ENCODE data around the gene WDR5.

The WDR5 gene

DNA sequence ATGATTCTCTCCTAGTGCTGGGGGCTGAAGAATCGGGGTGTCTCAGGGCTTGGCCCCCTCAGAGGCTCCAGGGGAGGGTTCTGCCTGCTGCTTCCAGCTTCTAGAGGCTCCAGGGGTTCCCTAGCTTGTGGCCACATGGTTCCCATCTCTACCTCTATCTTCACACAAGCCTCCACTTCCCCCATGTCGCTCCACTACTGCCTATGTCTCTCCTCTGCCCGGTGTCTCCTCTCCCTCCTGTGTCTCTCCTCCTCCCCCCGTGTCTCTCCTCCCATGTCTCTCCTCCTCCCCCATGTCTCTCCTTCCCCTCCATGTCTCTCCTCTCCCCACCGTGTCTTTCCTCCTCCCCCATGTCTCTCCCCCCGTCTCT lies 40.7 kb downstream of the WDR5 start:
- Histone ChIP-seq H3K36me3 (no peaks in the 10 kb centered on the region), H3K4me3 (ENCODE audit: low read depth, low read length) (no peak overlapping the region), H3K27me3 (no peaks in the 10 kb centered on the region), H3K4me1 (peaks cover 3% of the 10 kb centered on the region), H3K9me3 (no peaks in the 10 kb centered on the region)
- no peak for DNase-seq
- TF ChIP-seq, protein P1, sequence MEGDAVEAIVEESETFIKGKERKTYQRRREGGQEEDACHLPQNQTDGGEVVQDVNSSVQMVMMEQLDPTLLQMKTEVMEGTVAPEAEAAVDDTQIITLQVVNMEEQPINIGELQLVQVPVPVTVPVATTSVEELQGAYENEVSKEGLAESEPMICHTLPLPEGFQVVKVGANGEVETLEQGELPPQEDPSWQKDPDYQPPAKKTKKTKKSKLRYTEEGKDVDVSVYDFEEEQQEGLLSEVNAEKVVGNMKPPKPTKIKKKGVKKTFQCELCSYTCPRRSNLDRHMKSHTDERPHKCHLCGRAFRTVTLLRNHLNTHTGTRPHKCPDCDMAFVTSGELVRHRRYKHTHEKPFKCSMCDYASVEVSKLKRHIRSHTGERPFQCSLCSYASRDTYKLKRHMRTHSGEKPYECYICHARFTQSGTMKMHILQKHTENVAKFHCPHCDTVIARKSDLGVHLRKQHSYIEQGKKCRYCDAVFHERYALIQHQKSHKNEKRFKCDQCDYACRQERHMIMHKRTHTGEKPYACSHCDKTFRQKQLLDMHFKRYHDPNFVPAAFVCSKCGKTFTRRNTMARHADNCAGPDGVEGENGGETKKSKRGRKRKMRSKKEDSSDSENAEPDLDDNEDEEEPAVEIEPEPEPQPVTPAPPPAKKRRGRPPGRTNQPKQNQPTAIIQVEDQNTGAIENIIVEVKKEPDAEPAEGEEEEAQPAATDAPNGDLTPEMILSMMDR (IDR thresholded peaks at IDR 0.05; ENCODE audit: low read depth, low read length), result no peak

DNA sequence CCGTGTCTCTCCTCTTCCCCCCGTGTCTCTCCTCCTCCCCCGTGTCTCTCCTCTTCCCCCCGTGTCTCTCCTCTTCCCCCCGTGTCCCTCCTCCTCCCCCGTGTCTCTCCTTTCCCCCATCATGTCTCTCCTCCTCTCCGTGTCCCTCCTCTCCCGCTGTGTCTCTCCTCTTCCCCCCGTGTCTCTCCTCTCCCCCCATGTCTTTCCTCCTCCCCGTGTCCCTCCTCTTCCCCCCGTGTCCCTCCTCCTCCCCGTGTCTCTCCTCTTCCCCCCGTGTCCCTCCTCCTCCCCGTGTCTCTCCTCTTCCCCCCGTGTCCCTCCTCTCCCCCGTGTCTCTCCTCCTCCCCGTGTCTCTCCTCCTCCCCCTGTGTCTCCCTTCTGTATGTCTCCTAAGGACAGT lies 41.3 kb downstream of the WDR5 start:
- no peaks in the 10 kb centered on the region for H3K27me3 ChIP-seq
- no peaks in the 10 kb centered on the region for H3K9me3 ChIP-seq
- H3K36me3 ChIP-seq, result no peaks in the 10 kb centered on the region
- TF ChIP-seq, protein P1 (IDR thresholded peaks at IDR 0.05; ENCODE audit: low read depth, low read length), result no peak
- no peak overlapping the region for H3K4me3 ChIP-seq (ENCODE audit: low read depth, low read length)
- no peak for DNase-seq
- peaks cover 3% of the 10 kb centered on the region for H3K4me1 ChIP-seq

DNA sequence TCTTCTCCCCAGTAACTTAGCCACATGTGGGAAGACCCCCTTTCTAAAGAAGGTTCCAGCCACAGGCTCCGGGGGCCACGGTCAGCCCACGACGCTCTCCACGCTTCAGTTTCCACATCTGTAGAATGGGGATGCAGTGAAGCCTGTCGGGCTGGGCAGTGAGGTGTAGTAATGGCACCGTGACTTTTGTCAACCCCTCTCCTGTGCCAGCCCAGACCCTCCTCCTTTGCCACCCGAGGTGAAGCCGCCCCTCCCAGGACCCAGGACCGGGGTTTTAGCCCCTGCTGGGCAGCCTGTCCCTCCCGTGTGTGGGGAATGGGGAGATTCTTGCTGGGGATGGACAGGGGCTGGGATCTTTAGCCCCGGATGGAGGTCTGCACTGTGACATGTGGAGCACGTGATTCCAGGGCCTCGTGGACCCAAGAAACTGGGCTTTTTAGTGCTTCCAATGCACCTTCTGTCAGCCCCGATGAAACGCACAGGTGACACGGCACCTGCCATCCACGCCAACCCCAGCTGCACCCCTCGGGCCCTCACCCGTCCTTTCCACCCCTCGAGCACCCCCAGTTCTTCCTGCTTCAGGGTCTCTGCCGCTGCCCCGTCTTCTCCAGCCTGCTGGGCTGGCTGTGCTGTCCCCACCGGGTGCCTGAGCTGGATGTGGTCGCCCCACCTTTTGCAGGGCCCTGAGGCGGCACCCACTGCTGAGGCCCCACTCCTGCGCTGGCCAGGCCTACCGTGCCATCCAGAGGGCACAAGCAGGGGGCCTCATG lies 41.9 kb downstream of the WDR5 start:
- Histone ChIP-seq H3K4me1 (peaks cover 3% of the 10 kb centered on the region), H3K9me3 (no peaks in the 10 kb centered on the region)
- TF ChIP-seq, protein P1 (IDR thresholded peaks at IDR 0.05; ENCODE audit: low read depth, low read length), result no peak

DNA sequence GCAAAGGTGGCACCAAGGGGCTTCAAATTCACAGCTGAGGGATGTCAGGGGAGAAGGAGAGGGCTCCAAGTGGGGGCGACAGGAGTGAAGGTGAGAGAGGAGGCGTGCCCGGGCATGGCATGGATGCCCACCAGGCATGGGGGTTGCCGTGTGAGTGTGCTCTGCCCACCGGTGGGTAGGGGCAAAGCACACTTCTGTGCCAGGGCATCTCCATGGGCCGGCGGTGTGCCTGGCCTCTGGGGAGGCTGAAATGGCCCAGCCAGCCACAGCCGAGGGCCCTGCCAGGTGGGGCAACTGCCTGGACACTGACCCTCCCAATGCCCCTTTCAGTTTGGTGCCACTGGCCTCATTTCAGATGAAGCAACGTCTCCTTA lies 42.5 kb downstream of the WDR5 start:
- no peak for DNase-seq
- no peak overlapping the region for H3K4me3 ChIP-seq (ENCODE audit: low read depth, low read length)
- H3K27me3 ChIP-seq, result no peaks in the 10 kb centered on the region
- H3K9me3 ChIP-seq, result no peaks in the 10 kb centered on the region
- peaks cover 3% of the 10 kb centered on the region for H3K4me1 ChIP-seq
- no peaks in the 10 kb centered on the region for H3K36me3 ChIP-seq
- TF ChIP-seq, protein P1 (IDR thresholded peaks at IDR 0.05; ENCODE audit: low read depth, low read length), result no peak

More for the DNA sequence above, 41.9 kb downstream of the WDR5 start:
- DNase-seq, result peak; percentile 8
- H3K4me3 ChIP-seq (ENCODE audit: low read depth, low read length), result no peak overlapping the region
- no peaks in the 10 kb centered on the region for H3K27me3 ChIP-seq
- no peaks in the 10 kb centered on the region for H3K36me3 ChIP-seq

DNA sequence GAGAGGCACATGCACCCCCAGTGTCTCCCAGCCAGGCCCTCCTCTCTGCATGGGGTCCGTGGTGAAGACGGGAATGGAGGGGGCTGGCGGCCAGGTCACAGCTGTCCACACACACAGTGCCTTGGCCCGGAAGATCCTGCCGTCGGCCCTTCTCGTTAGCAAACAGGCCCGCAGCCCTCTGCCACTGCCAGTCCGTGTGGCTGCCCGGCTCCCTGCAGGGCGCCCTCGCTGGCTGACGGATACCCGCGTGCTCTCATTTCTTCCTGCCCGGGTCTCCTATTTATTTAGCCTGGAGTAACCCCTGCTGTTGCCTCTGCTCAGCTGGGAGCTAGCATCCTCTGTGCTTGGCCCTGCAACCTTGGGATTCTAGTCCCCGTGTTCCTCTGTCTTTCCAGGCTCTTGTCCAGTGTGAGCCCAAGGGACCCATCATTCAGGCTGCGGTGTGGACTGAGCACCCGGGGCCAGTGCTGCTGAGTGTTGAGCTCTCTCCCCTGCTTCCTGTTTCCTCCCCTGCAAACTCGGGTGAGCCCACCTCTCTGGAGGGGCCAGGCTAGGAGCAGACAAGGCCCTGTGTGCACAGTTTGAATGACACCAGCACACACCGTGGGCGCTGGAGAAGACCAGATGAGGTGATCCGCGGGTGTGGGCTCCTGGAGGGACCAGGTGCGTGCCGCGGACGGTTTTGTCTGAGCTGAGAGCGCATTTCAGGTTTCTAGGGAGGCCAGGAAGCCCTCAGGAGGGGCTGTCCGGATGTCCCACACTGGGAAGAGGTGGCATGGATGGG lies 43.1 kb downstream of the WDR5 start:
- peak; percentile 7 for DNase-seq
- Histone ChIP-seq H3K27me3 (no peaks in the 10 kb centered on the region), H3K4me1 (peaks cover 3% of the 10 kb centered on the region), H3K36me3 (no peaks in the 10 kb centered on the region), H3K9me3 (no peaks in the 10 kb centered on the region), H3K4me3 (ENCODE audit: low read depth, low read length) (no peak overlapping the region)
- TF ChIP-seq, protein P1 (IDR thresholded peaks at IDR 0.05; ENCODE audit: low read depth, low read length), result no peak

DNA sequence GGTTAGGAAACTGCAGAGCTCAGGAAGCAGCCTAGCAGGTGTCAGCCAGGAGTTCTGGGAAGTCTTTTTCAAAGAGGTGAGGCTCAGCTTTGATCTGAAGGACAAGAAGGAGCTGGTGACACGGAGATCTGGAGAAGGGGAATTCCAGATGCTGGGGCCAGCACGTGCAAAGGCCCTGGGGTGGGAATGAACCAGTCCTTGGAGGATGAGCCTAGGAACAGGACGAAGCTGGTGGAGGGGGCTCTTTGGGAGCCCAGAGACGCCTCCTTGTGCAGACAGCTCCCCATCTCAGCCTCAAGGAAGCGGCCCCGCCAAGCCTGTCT lies 43.7 kb downstream of the WDR5 start:
- Histone ChIP-seq H3K9me3 (no peaks in the 10 kb centered on the region), H3K36me3 (no peaks in the 10 kb centered on the region), H3K4me3 (ENCODE audit: low read depth, low read length) (no peak overlapping the region), H3K27me3 (no peaks in the 10 kb centered on the region), H3K4me1 (peaks cover 3% of the 10 kb centered on the region)
- TF ChIP-seq, protein P1 (IDR thresholded peaks at IDR 0.05; ENCODE audit: low read depth, low read length), result no peak
- peak; percentile 2 for DNase-seq
